ENCODE measurements around the gene ARID1B. TPM values are rescaled to one million over a fixed set of nuclear protein-coding genes. Genes with fewer than 3 reads are reported as not detected.

The ARID1B gene
- total and polyA plus RNA-seq, 2 of the 4 experiments (the other 2 are of a cell fraction), result 14.5 to 20.1 TPM

DNA sequence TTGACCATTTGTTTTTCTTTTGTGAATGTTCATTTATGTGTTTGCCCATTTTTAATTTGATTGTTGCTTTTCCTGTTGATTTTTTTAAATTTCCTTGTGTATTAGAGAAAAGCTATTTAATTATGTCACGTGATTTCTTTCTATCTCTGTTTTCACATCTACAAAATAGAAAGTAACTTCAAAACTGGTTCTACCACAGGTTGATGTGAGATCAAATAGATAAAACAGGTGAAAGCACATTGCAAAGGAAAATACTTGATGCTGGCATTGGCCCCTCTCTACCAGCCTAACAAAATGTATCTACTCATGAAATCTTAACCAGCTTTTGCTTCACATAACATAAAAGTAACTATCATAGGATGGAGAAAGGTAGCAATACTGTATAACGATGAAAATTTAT is 416.9 kb downstream of the ARID1B start:
- H4K20me1 ChIP-seq (ENCODE audit: insufficient read depth, low read length), result no peaks in the 10 kb centered on the region
- H3K4me1 ChIP-seq (ENCODE audit: control insufficient read depth, insufficient read depth, low read length), result 0 out of 2 replicates have a peak, but pooled peaks cover 1% of the 10 kb centered on the region
- no peak overlapping the region for H2BK20ac ChIP-seq (ENCODE audit: low read depth, low read length)
- dilution Hi-C loops (cut with HindIII; ENCODE audit: low sequenced_read_pairs, unreplicated experiment), result no loop called here
- no peak overlapping the region for H2AK5ac ChIP-seq (ENCODE audit: low read depth, low read length)
- H2AK9ac ChIP-seq (replicated peaks; ENCODE audit: low read depth, low read length, poor library complexity), result no peak overlapping the region
- BruUV-seq (replicated peaks), result no TSS peak
- DNase-seq (no peak), ATAC-seq (ENCODE audit: low read depth) (no peak)
- no peak overlapping the region for H3K56ac ChIP-seq (ENCODE audit: extremely low read depth, insufficient read depth, low read length)
- H3K4me2 ChIP-seq (ENCODE audit: low read depth, low read length), result no peak overlapping the region
- no peaks in the 10 kb centered on the region for H3K27me3 ChIP-seq (ENCODE audit: control insufficient read depth, insufficient read depth, low read length)
- no peak overlapping the region for H4K8ac ChIP-seq (ENCODE audit: low read depth in 2 of 2, low read length in 2 of 2)
- H2AFZ ChIP-seq (replicated peaks; ENCODE audit: low read length, poor library complexity), result no peak overlapping the region
- in situ Hi-C loops (cut with MboI; ENCODE audit: low sequenced_read_pairs), result loop anchor here (25.0 kb wide), 1 partner anchor 1857 kb away; no protein-coding TSS in a partner anchor
- H3K79me1 ChIP-seq (ENCODE audit: low read depth in 1 of 2, low read length in 2 of 2), result peaks cover 3 to 6% of the 10 kb centered on the region in 2 experiments; a peak in 3 of 4 replicates
- H3K27ac ChIP-seq (ENCODE audit: insufficient read depth, low read length), result no peak overlapping the region
- no peak overlapping the region for H2BK120ac ChIP-seq (ENCODE audit: low read depth, low read length)
- ChIA-PET CTCF (no interaction called here), POLR2A (ENCODE audit: unreplicated experiment) (no interaction called here)
- H3K4ac ChIP-seq (ENCODE audit: low read depth, low read length), result no peak overlapping the region
- no peaks in the 10 kb centered on the region for H3K9me3 ChIP-seq (ENCODE audit: control insufficient read depth, insufficient read depth, low read length)
- intact Hi-C loops (cut with micrococcal nuclease), result no loop called here
- no peak overlapping the region for H3K18ac ChIP-seq (ENCODE audit: low read depth, low read length)
- H4K5ac ChIP-seq (ENCODE audit: low read depth, low read length), result no peak overlapping the region
- no peak overlapping the region for H2BK15ac ChIP-seq (ENCODE audit: low read depth, low read length)
- H4K91ac ChIP-seq (ENCODE audit: insufficient read depth, low read depth, low read length), result no peak overlapping the region
- H3K14ac ChIP-seq (replicated peaks; ENCODE audit: low read depth, low read length), result no peak overlapping the region
- no peak overlapping the region for H3K4me3 ChIP-seq (ENCODE audit: insufficient read depth, low read depth, low read length)
- H3K36me3 ChIP-seq (ENCODE audit: control insufficient read depth, insufficient read depth, low read length), result peaks cover 49% of the 10 kb centered on the region
- no peak overlapping the region for H3K23ac ChIP-seq (ENCODE audit: low read depth, low read length)
- no CpG with 5 or more reads among the region's 2 CpGs for WGBS, 2 experiments (ENCODE audit: extremely low coverage in 2 of 2, insufficient read length in 1 of 2)
- no peak for TF ChIP-seq SMC3 (IDR thresholded peaks at IDR 0.05; ENCODE audit: low read depth, low read length)
- no peak overlapping the region for H2BK5ac ChIP-seq (ENCODE audit: low read depth, low read length, poor library complexity, severe bottlenecking)
- H3K9me1 ChIP-seq (ENCODE audit: insufficient read depth, low read length), result peaks cover 12% of the 10 kb centered on the region
- no peak overlapping the region for H3K9ac ChIP-seq (ENCODE audit: low read depth, low read length)

All from IMR-90 (cell line).